NT2/D1 (cell line): Measurements from ENCODE around the gene GNAQ.

ENCODE experiments used
- SUZ12 ChIP-seq: IDR thresholded peaks from 2 replicates; pipeline ENCODE4 v1.6.1; 2011; ENCODE audit not compliant: insufficient read length, insufficient read depth; ENCODE audit errors: extremely low read depth
- YY1 ChIP-seq: IDR thresholded peaks from 2 replicates; pipeline ENCODE4 v1.6.1; 2011; ENCODE audit not compliant: insufficient read length, insufficient read depth
- ZNF274 ChIP-seq: IDR thresholded peaks from 2 replicates; pipeline ENCODE4 v1.6.1; 2011; ENCODE audit warnings: mild to moderate bottlenecking, low read depth, low read length

DNA sequence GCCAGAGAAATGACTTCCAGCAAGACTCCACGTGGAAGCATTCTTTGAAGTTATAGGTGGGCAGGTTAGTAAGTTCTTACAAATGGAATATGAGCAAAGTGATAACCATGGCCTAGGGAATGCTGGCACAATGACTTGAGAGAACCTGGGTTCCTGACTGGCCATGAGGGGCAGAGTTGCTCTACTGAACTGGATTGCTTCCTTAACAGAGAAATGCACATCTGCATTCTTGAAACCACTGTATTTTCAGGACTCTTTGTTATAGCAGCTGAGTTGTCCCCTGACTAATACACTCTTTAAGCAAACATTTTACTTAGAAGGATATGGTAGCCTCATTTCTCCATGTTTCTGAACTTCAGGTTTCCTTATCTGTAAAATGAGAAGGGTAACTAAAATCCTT is 275.2 kb downstream of the GNAQ start:
- TF ChIP-seq SUZ12 (no peak), YY1 (no peak), ZNF274 (no peak)
